H9 (cell line): ENCODE measurements around the gene ALOX15B. TPM values are rescaled to one million over a fixed set of nuclear protein-coding genes. Genes with fewer than 3 reads are reported as not detected.

Experiments
- DNase-seq: peaks from one replicate; pipeline ENCODE4 v3.0.0-alpha.2; 2017
- H2AFZ ChIP-seq: one replicate; pipeline ENCODE4 v1.6.1; 2013; ENCODE audit warnings: mild to moderate bottlenecking, low read length, control low read depth, moderate library complexity
- H2AK5ac ChIP-seq: 2 replicates; pipeline ENCODE4 v1.6.1; 2013; ENCODE audit warnings: low read length, control low read depth, mixed read lengths; ENCODE audit not compliant: insufficient read length
- H2BK120ac ChIP-seq: one replicate; pipeline ENCODE4 v1.6.1; 2013; ENCODE audit warnings: low read depth, mild to moderate bottlenecking, low read length, control low read depth, inconsistent platforms; ENCODE audit not compliant: poor library complexity, severe bottlenecking
- H2BK12ac ChIP-seq: 2 replicates; pipeline ENCODE4 v1.6.1; 2013; ENCODE audit warnings: low read length, control low read depth, mixed read lengths, low read depth; ENCODE audit not compliant: insufficient read length
- H2BK15ac ChIP-seq: 2 replicates; pipeline ENCODE4 v1.6.1; 2013; ENCODE audit warnings: low read depth, low read length, control low read depth
- H2BK20ac ChIP-seq: one replicate; pipeline ENCODE4 v1.6.1; 2013; ENCODE audit warnings: low read depth, mild to moderate bottlenecking, low read length, control low read depth, inconsistent platforms; ENCODE audit not compliant: poor library complexity, severe bottlenecking
- H2BK5ac ChIP-seq: 2 replicates; pipeline ENCODE4 v1.6.1; 2013; ENCODE audit warnings: low read length, control low read depth, mixed read lengths; ENCODE audit not compliant: insufficient read length
- H3K14ac ChIP-seq: 2 replicates; pipeline ENCODE4 v1.6.1; 2013; ENCODE audit warnings: low read length, control low read depth; ENCODE audit not compliant: insufficient read depth
- H3K18ac ChIP-seq: 2 replicates; pipeline ENCODE4 v1.6.1; 2013; ENCODE audit warnings: low read depth, mild to moderate bottlenecking, mixed read lengths, low read length, control low read depth; ENCODE audit not compliant: insufficient read length
- H3K23ac ChIP-seq: 2 replicates; pipeline ENCODE4 v1.6.1; 2013; ENCODE audit warnings: low read length, control low read depth, mixed read lengths, low read depth; ENCODE audit not compliant: insufficient read length
- H3K23me2 ChIP-seq: 2 replicates; pipeline ENCODE4 v1.6.1; 2013; ENCODE audit warnings: low read depth, mild to moderate bottlenecking, mixed read lengths, low read length, control low read depth; ENCODE audit not compliant: insufficient read length, poor library complexity, severe bottlenecking
- H3K27ac ChIP-seq: 2 replicates; pipeline ENCODE4 v1.5.1; 2013; ENCODE audit warnings: low read length, control low read depth, mixed read lengths, low read depth; ENCODE audit not compliant: insufficient read length
- H3K27me3 ChIP-seq: 2 replicates; pipeline ENCODE4 v1.6.1; 2013; ENCODE audit warnings: low read length, control low read depth, inconsistent platforms; ENCODE audit not compliant: insufficient read depth
- H3K4ac ChIP-seq: 2 replicates; pipeline ENCODE4 v1.6.1; 2013; ENCODE audit warnings: low read depth, mild to moderate bottlenecking, control low read depth, inconsistent platforms, low read length, moderate library complexity
- H3K4me1 ChIP-seq: 2 replicates; pipeline ENCODE4 v1.6.1; 2013; ENCODE audit warnings: low read length, control low read depth, inconsistent platforms; ENCODE audit not compliant: insufficient read depth
- H3K4me2 ChIP-seq: 2 replicates; pipeline ENCODE4 v1.6.1; 2013; ENCODE audit warnings: low read length, control low read depth, mixed read lengths; ENCODE audit not compliant: insufficient read length, insufficient read depth
- H3K56ac ChIP-seq: 2 replicates; pipeline ENCODE4 v1.6.1; 2013; ENCODE audit warnings: low read depth, mild to moderate bottlenecking, mixed read lengths, low read length, control low read depth; ENCODE audit not compliant: insufficient read length
- H3K79me1 ChIP-seq: 2 replicates; pipeline ENCODE4 v1.6.1; 2013; ENCODE audit warnings: low read depth, mild to moderate bottlenecking, moderate library complexity, low read length, control low read depth, inconsistent platforms; ENCODE audit not compliant: insufficient read depth, poor library complexity, severe bottlenecking
- H3K79me2 ChIP-seq: 2 replicates; pipeline ENCODE4 v1.6.1; 2013; ENCODE audit warnings: low read length, control low read depth, inconsistent platforms; ENCODE audit not compliant: insufficient read depth
- H3K9ac ChIP-seq: 2 replicates; pipeline ENCODE4 v1.6.1; 2013; ENCODE audit warnings: low read length, control low read depth, mixed read lengths; ENCODE audit not compliant: insufficient read length; ENCODE audit errors: extremely low read depth
- H3K9me3 ChIP-seq: one replicate; pipeline ENCODE4 v1.6.1; 2013; ENCODE audit warnings: low read depth, low read length, inconsistent platforms; ENCODE audit not compliant: control insufficient read depth
- H3T11ph ChIP-seq: one replicate; pipeline ENCODE4 v1.6.1; 2013; ENCODE audit warnings: mild to moderate bottlenecking, low read length, control low read depth, inconsistent platforms
- H4K20me1 ChIP-seq: one replicate; pipeline ENCODE4 v1.6.1; 2013; ENCODE audit not compliant: control insufficient read depth, insufficient read length, insufficient read depth
- H4K5ac ChIP-seq: 2 replicates; pipeline ENCODE4 v1.6.1; 2013; ENCODE audit warnings: low read depth, mild to moderate bottlenecking, mixed read lengths, low read length, control low read depth; ENCODE audit not compliant: insufficient read length
- H4K8ac ChIP-seq: replicated peaks from 2 replicates; pipeline ENCODE4 v1.6.1; 2013; ENCODE audit warnings: low read length, control low read depth, mixed read lengths, low read depth; ENCODE audit not compliant: insufficient read length
- H4K91ac ChIP-seq: 2 replicates; pipeline ENCODE4 v1.6.1; 2013; ENCODE audit warnings: low read depth, mild to moderate bottlenecking, moderate library complexity, mixed read lengths, low read length, control low read depth; ENCODE audit not compliant: insufficient read length
- H3K27ac Mint-ChIP-seq, 3 experiments: 2 replicates in 2 of 3; 3 replicates in 1 of 3; pipeline ENCODE4 v1.8.0; 2020 to 2021; ENCODE audit warnings: mixed read lengths in 3 of 3, mild to moderate bottlenecking in 1 of 3, moderate library complexity in 1 of 3
- H3K27me3 Mint-ChIP-seq: 2 replicates; pipeline ENCODE4 v1.8.0; 2021; ENCODE audit warnings: low read depth, mild to moderate bottlenecking, moderate library complexity, mixed read lengths
- H3K36me3 Mint-ChIP-seq, 3 experiments: 2 replicates in 2 of 3; 3 replicates in 1 of 3; pipeline ENCODE4 v1.8.0; 2020 to 2021; ENCODE audit warnings: low read depth in 3 of 3, mixed read lengths in 3 of 3; ENCODE audit not compliant: insufficient read depth in 1 of 3
- H3K4me1 Mint-ChIP-seq, 2 experiments: 2 replicates each; pipeline ENCODE4 v1.8.0; 2020; ENCODE audit warnings: mixed read lengths in 2 of 2
- H3K4me3 Mint-ChIP-seq, 2 experiments: 2 replicates in 1 of 2; 3 replicates in 1 of 2; pipeline ENCODE4 v1.8.0; 2020 to 2021; ENCODE audit warnings: mild to moderate bottlenecking in 2 of 2, mixed read lengths in 2 of 2, moderate library complexity in 1 of 2
- H3K9me3 Mint-ChIP-seq, 2 experiments: 2 replicates in 1 of 2; 3 replicates in 1 of 2; pipeline ENCODE4 v1.8.0; 2020; ENCODE audit warnings: mild to moderate bottlenecking in 2 of 2, mixed read lengths in 2 of 2, moderate library complexity in 1 of 2
- CTCF ChIP-seq: fragments of 200-600 bp; sonication (generic); conservative IDR thresholded peaks from 3 replicates; pipeline ENCODE4 v1.8.0; 2021; ENCODE audit warnings: antibody characterized with exemption, mild to moderate bottlenecking
- WGBS: extraction: QIAGEN DNeasy Blood & Tissue Kit; methylation state at CpG from one replicate; pipeline ENCODE4 v1.1.7; 2013; ENCODE audit warnings: missing lambda C conversion rate, low lambda C conversion rate, mixed read lengths; ENCODE audit not compliant: insufficient read length; ENCODE audit errors: extremely low coverage; 5-methylcytosine and 5-hydroxymethylcytosine counted together
- total RNA-seq: library from RNA; stranded (reverse); gene quantifications from 2 replicates; pipeline ENCODE4 v1.2.1, GENCODE V29; 2021

Gene ALOX15B
- total RNA-seq, 1 experiment from 2014 or later = not detected

GRCh38 chr17:8032442-8032841 lies 6.4 kb upstream of the ALOX15B start:
- no peak overlapping the region for H3K9ac ChIP-seq
- no peak for DNase-seq
- H3K23ac ChIP-seq = no peak overlapping the region
- no peak overlapping the region for H3K27ac Mint-ChIP-seq
- no peak overlapping the region for H4K8ac ChIP-seq
- H2BK20ac ChIP-seq = no peak overlapping the region
- no peak for TF ChIP-seq CTCF
- H3K4me2 ChIP-seq = no peak overlapping the region
- no peaks in the 10 kb centered on the region; the same call in 1 of the 2 replicates for H3K4me1 ChIP-seq
- no peak overlapping the region for H4K91ac ChIP-seq
- H3K23me2 ChIP-seq = no peaks in the 10 kb centered on the region
- no peak overlapping the region for H3K56ac ChIP-seq
- H3K36me3 Mint-ChIP-seq = no peaks in the 10 kb centered on the region
- no peak overlapping the region for H4K5ac ChIP-seq
- H3K27me3 Mint-ChIP-seq = peaks cover 13% of the 10 kb centered on the region
- H2BK120ac ChIP-seq = no peak overlapping the region
- H3K27me3 ChIP-seq = no peaks in the 10 kb centered on the region
- no peak overlapping the region for H3K14ac ChIP-seq
- H3K4me1 Mint-ChIP-seq = no peaks in the 10 kb centered on the region
- no peak overlapping the region for H2AFZ ChIP-seq
- H2BK15ac ChIP-seq = no peak overlapping the region
- H2AK5ac ChIP-seq = no peak overlapping the region
- no peak overlapping the region for H3K4me3 Mint-ChIP-seq
- no peak overlapping the region for H3K4ac ChIP-seq
- H3K9me3 ChIP-seq = no peaks in the 10 kb centered on the region
- no peak overlapping the region for H2BK5ac ChIP-seq
- no peak overlapping the region for H3K18ac ChIP-seq
- H3K79me1 ChIP-seq = no peaks in the 10 kb centered on the region
- no peaks in the 10 kb centered on the region; a peak in 1 of 5 replicates for H3K9me3 Mint-ChIP-seq
- no peaks in the 10 kb centered on the region for H3K79me2 ChIP-seq
- H3T11ph ChIP-seq = no peak overlapping the region
- no peaks in the 10 kb centered on the region for H4K20me1 ChIP-seq
- no CpG with 5 or more reads among the region's 2 CpGs for WGBS
- H3K27ac ChIP-seq = no peak overlapping the region
- no peak overlapping the region for H2BK12ac ChIP-seq
